NCI-H146 (cell line): ENCODE results near the gene FANK1.
A peak's percentile ranks its signal among the peaks of the same experiment; 100 is the strongest.
"Not testable (repeated sequence)": the region's sequence is repeated elsewhere in the genome, so short reads cannot be mapped to it uniquely, and the experiment has no call there.

Source experiments
- DNase-seq: peaks from one replicate; lab custom pipeline; 2025; lab: John Stamatoyannopoulos, UW

Gene FANK1

DNA sequence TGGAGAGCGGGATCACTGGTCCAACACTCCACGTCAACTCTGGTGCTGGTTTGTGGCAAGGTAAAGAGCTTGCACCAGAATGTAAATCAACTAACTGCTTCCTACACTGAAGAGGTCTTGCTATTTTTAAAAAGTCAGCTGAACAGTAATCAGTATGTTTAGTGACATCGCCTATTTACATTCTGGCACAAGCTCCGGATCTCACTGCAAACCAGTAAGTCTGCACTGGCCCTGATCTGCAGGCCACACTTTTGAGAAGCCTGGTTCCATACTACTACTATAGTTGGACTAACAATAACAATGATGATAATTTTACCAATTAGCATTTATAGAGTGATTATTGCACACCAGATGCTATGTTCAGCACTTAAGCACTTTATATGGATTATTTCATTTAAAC lies 6.9 kb upstream of the FANK1 start:
- DNase-seq, result not testable (repeated sequence)

DNA sequence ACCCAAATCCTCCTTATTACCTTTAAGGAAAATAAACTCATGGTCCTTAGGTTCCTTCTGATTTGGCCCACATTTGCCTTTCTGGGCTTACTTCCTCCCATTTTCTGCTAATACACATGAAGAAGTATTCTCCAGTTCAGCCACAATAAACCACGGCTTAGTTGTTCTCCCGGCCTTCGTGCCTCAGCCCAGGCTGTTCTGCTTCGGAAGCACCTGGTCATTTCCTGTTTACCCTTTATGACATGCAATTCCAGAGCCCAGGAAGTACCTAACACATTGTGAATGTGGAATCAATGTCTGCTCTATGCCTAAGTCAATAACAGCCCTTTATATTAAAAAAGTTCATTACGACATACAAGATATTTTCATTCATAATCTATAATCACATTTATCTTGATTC lies 4.0 kb upstream of the FANK1 start:
- DNase-seq, result not testable (repeated sequence)

DNA sequence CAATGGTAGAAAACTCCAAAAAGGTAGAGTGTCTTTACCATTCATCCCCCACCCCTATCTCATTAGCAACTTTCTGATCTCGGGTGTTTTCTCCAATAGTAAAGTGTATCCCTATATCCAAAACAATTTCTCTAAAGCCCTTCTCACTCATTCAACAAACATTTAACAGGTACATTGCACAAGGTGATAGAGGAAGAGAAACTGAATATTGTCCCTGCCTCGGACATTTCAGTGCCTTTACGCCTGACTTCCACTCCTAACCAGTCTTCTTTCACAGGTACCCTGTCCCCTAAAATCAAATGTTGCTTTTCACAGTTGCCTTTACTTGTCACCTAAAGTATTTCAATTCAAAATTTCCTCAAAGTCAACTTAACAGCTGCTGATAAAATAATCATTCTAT lies 2.2 kb upstream of the FANK1 start:
- not testable (repeated sequence) for DNase-seq

DNA sequence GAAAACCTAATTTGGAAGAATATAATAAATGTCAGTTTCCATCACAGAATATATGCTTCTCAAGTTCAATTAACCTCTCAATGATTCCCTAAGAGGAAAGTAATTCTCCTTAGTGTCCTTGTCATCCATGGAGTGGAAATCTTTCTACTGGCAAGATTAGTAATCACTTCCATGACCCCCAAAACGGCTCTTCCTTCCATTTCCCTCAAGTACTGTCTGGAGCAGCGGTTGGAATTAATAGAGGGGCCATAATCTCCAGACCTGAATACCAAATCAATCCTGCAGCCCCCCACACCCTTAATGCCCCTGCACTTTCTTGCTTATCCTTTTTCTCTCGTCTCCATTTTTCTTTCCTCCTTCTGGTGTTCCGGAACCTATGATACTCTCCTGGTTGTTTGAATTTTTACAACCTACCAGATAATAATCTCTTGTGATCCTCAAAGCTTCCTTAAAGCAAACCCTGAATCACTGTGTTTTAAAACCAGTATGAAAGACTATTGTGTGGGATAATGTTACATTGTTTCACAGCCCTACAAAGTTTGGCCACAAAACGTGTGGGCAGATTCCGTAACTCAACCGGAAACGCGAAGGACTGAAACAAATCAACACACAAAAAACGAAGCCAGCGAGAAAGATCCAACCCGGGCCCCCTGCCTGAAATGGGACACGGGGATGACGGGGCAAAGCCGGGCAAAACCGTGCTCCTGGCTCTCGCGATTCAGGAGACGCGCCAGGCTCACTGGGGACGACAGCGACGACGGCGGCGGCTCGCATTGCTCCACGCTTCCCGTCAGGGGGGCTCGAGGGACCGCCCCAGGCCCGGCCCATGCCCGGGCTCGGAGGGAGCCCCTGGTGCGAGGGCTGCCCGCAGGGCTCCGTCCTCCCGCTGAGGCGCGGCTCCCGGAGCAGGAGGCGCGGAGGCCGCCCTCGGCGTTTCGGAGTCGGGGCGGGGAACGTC lies 955 bp upstream of the FANK1 start:
- DNase-seq, result peak; percentile 64

DNA sequence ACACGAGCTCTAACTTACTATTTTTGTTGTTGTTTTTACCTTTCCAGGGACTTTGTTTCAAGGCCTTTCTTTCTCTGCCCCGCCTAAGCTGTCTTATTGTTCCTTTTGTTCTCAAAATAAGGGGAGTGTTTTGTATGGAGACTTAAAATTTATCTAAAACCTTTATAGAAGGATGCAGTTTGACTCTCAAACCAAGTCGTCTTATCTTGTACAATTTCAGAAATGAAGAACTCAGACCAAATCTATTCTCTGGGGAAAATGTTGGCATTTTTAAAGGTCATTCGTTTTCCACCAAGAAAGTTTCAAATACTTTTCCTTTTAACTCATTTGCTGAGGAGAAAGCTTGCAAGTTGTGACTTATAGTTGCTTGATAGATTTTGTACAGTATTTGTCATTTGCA lies 953 bp downstream of the FANK1 start:
- DNase-seq, result not testable (repeated sequence)

DNA sequence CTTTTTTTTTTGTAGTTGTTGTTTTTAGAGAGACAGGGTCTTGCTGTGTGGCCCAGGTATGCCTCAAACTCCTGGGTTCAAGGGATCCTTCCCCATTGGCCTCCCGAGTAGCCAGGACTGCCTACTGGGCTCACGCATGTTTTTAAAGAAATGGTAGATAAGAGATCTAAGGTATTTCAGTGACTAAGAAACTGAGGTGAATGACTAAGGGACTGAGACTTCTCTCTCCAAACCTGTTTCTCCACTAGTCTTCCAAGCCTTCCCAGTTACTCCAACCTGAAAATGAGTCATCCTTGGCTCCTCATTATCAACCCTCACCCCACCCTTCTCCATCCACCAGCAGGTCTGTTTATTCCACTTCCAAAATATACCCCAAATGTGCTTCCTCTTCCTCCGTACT lies 4.6 kb downstream of the FANK1 start:
- DNase-seq, result not testable (repeated sequence)

DNA sequence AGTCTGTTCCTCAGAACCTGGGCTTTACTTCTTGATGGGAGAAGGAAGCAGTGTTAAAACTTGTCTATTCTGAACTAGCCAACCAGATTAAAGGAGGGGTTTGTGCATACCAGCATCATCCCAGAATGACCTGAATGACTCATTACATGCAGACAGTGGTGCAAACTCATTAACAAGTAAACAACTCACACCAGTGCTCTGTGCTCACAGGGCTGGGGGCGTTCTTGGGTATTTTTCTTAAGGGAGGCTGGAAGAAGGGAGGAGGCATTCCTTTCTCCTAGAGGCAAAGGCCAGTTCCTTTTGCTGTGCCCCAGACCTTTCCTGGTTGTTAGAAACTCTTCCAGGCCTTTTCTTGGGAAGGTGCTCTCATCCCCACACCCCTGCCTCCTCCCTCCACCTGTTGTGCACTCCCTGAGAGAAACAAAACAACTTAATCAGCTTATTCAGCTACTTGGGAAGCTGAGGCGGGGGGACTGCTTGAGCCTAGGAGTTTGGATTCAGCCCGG lies 6.8 kb downstream of the FANK1 start:
- not testable (repeated sequence) for DNase-seq

DNA sequence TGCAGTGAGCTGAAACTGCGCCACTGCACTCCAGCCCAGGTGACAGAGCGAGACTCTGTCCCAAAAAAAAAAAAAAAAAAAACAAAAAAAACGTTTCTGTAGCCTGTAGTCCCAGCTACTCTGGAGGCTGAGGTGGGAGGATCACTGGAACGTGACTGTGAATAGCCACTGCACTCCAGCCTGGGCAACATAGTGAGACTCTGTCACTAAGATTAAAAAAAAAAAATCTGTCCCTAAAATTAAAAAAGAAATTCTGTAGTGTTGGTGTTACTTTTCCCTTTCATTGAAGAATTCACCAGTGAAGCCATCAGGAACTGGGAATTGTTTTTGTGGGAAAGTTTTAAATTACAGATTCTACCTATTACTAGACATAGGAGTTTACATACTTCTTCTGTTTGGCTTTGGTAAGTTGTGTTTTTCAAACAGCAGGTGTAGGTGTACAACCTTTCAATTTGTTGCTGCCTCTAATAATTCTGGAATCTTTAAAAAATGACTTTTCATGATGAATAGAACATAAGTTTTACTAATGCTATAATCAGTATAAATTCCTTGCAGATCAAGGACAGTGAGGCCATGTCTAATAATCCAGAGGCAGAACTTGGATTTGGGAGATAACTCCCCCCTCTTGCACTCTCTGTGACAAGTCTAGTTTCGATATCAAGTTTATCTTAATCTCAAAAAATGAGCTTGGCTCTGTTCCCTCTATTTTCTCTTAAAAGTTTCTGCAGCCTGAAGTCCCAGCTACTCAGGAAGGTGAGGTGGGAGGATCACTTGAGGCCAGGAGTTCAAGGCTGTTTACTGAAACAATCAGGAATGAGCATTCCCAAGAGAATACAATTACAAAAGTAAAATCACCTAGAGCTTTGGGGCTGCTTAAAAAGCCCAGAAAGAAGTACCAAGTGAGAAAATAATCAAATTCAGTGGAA lies 9.0 kb downstream of the FANK1 start:
- not testable (repeated sequence) for DNase-seq

DNA sequence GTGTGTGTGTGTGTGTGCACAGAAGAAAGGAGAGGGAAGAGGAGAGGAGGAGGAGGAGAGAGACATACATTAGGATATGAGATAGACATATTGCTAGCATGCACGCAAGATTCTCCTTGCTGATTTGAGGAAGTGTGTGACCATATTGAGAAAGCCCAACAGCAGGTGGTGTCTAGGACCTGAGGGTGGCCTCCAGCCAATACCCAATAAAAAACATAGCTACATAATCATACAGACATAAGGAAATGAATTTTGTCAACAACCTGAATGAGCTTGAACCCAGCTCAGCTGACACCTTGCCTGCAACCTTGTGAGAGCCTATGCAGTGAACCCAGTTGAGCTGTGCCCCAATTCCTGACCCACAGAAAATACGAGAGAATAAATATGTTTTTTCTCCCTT lies 11.2 kb downstream of the FANK1 start:
- DNase-seq, result not testable (repeated sequence)

DNA sequence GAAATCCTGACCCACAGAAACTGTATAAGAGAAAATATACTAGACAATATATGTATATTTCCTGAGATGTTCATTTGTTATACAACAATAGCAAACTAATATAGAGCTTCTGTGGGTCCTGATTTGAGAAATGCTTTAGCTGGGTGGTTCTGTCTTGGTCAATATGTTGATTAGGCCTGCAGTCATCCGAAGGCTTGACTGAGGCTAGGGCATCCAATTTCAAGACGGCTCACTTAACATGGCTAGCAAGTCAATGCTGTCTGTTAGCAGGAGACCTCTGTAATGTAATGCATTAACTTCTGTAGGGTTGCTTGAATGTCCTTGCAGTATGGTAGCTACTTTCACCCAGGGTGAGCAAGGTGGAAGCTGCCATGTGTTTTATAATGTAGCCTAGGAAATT lies 12.4 kb downstream of the FANK1 start:
- not testable (repeated sequence) for DNase-seq

DNA sequence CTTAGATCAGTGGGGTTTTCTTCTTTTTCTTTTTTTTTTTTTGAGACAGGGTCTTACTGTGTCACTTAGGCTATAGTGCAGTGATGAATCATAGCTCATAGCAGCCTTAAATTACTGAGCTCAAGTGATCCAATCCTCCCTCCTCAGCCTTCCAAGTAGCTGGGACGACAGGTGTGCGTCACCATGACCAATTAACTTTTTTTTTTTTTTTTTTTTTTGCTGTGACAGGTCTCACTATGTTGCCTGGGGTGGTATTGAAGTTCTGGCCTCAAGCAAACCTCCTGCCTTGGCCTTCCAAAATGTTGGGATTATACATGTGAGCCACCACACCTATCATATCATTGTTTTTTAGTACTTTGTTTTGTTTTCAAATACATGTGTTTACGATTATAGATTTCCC lies 13.1 kb downstream of the FANK1 start:
- DNase-seq, result not testable (repeated sequence)

DNA sequence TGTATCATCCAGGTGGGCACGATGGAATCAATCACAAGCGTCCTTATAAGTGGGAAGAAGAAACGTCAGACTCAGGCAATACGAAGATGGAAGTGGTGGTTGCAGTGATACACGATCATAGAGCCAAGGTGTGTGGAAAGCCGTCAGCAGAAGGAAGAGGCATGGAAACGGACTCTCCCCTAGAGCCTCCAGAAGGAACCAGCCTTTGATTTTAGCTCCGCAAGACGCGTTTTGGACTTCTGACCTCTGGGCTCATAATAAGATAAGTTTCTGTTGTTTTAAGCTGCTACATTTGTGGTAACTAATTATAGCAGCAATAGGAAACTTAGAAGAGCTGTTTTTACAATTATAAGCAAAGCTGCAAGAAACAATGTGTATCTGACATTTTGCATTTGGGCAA lies 14.8 kb downstream of the FANK1 start:
- no peak for DNase-seq

DNA sequence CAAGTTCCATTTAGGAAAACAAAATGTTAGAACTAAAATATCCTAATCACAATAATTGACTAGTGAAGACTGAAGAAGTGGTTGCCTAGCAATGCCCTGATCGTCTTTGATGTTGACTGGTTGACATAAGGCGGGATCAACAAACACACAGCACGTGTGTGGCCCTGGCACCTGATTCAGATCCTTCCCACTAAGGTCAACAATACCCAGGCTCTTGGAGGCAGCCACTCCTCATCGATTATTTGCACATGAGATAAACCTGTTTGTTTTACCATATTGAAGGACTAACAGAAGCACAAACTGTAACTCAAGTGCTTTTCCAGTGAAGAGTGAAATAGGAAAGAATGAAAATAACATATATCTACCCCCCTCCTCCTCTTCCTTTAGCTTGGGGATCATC lies 15.6 kb downstream of the FANK1 start:
- DNase-seq, result peak; percentile 43

DNA sequence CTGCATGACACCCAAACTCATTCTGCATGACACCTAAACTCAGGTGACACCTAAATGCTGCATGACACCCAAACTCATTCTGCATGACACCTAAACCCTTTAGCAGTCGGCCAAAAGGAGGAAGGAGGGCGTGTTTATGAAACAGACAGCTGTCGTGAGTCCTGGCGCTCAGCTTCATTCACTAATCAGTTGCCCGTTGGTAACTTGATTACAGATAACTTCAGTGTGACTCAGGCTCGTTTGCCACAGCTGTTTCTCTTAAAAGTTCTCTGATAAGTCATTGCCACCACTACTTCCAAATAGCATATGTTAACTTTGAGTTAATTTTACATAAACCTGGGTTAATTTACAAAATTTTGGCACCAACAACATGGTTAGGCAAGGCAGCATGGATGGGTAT lies 16.9 kb downstream of the FANK1 start:
- DNase-seq, result peak; percentile 3

DNA sequence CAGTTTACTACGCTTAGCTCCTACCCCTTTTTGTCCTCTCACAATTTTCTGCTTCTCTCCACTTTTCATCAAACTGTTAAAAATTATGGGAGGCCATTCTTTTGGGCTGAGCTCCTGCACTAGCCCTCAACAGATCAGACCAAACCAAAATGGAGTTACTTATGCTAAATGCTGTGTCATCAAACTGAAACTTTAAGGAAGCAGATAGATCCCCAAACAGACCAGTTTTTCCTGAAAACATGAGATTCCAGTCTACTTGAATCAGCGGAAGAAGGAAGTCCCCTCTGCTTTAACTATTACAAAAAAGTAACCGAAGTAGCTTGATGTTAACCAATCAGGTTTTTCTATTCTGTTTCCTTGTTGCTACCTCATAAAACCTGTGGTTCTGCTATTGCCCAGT lies 20.6 kb downstream of the FANK1 start:
- DNase-seq, result no peak

DNA sequence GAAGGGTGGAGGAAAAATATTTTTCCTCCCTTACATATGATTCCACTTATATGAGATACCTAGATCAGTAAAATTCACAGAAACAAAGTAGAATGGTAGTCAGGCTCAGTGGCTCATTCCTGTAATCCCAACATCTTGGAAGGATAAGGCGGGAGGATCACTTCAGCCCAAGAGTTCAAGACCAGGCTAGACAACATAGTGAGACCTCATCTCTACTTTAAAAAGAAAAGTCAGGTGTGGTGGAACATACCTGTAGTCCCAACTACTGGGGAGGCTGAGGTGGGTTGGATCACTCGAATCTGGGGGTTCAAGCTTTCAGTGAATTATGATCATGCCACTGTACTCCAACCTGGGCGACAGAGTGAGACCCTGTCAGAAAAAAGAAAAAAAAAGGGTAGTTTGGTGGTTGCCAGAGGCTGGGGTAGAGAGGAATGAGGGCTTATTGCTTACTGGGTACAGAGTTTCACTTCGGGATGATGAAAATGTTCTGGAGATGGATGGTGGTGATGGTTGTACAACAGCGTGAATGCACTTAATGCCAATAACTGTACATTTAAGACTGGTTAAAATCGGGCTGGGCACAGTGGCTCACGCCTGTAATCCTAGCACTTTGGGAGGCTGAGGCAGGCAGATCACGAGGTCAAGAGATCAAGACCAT lies 21.5 kb downstream of the FANK1 start:
- not testable (repeated sequence) for DNase-seq

DNA sequence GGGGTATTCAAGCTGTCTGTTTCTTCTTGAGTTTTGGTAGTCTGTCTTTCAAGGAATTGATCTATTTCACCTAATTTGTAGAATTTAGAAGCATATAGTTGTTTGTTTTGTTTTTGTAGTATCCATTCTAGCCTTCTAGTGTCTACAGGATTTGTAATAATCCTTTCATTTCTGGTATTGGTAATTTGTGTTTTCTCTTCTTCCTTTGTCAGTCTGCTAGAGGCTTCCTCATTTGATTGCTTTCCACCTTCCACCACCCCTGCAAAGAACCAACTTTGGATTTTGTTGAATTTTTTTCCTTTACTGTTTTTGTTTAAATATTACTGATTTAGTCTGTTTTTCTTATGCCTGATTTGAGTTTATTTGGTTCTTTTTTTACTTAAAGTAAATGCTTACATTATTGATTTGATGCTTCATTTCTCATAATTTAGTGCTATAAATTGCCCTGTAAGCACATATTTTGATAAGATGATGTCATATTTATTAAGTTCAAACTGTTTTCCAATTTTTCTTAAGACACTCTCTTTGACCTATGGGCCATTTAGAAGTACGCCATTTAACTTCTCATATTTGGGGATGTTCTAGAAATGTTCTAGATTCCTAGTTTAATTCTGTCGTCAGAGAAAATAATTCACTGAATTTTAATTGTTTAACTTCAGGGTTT lies 25.4 kb downstream of the FANK1 start:
- not testable (repeated sequence) for DNase-seq

DNA sequence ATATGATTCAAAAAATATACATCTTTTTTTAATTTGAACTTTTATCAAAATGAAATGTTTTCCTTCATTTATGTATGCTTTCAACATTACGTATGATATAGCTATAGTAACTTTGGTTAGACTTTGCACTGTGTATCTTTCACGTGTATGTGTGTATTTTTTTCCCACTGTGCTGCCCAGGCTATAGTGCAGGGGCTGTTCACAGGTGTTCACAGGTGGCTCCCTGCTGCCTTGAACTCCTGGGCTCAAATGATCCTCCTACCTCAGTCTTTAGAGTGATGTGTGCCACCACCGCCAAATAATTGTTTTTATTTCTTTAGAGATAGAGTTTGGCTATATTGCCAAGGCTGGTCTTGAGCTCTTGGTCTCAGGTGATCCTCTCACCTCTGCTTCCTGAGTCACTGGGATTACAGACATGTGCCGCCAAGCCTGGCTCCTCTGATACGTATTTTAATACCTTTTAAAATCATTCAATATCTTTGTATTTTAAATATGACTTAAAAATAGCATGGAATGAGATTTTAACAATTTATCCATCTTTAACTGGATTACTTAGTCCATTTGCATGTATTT lies 29.0 kb downstream of the FANK1 start:
- DNase-seq, result no peak

DNA sequence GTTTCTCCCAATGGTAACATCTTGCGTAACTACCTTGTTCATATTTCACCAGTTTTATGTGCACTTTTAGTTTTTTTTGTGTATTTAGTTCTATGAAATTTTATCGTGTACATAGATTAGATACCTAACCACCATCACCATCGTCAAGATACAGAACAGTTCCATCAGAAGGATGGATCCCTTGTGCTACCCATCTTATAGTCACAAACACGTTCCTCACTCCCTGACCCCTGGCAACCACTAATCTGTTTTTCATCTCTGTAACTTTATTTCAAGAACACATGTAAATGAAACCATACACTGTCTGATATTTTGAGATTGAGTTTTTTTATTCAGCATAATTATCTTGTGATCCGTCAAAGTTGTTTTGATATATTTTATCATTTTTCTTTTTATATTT lies 29.9 kb downstream of the FANK1 start:
- DNase-seq, result no peak

DNA sequence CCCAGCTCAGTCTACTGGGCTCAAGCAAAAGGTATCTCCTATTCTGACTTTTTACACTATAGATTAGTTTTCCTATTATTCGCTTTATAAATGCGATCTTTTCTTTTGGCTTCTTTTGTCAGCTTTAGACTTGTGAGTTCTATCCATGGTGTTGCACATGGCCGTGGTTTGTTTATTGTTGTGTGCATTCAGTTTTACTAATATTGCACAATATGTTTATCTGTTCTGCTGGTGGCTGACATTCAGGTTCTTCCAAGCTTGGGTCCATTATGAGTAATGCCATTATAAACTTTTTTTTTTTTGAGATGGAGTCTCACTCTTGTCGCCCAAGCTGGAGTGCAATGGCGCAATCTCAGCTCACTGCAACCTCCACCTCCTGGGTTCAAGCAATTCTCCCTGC lies 30.9 kb downstream of the FANK1 start:
- not testable (repeated sequence) for DNase-seq
